Naive B cell (primary cell): ENCODE measurements around the gene LDLRAD4. TPM values are rescaled to one million over a fixed set of nuclear protein-coding genes. Genes with fewer than 3 reads are reported as not detected.
"Not testable (repeated sequence)": the region's sequence is repeated elsewhere in the genome, so short reads cannot be mapped to it uniquely, and the experiment has no call there.

Source experiments
- ATAC-seq, 2 donors: fragments of 150-1000 bp; cut with Tn5 transposase; 2 replicates each; pipeline ENCODE4 v1.10.0; 2021; ENCODE audit warnings: low read depth in 2 of 2, mild to moderate bottlenecking in 2 of 2, moderate library complexity in 2 of 2
- DNase-seq: peaks from one replicate; pipeline ENCODE4 v3.0.0; 2022
- H3K27ac Mint-ChIP-seq, 6 donors: one replicate each; pipeline ENCODE4 v1.8.0; 2020 to 2022; ENCODE audit warnings: mild to moderate bottlenecking in 6 of 6, mixed read lengths in 6 of 6, moderate library complexity in 5 of 6, inconsistent platforms in 2 of 6
- H3K27me3 Mint-ChIP-seq, 3 donors: one replicate each; pipeline ENCODE4 v1.8.0; 2021 to 2022; ENCODE audit warnings: mixed read lengths in 3 of 3, mild to moderate bottlenecking in 1 of 3
- H3K36me3 Mint-ChIP-seq, 2 donors: one replicate each; pipeline ENCODE4 v1.8.0; 2020 to 2022; ENCODE audit warnings: mixed read lengths in 2 of 2, inconsistent platforms in 1 of 2, mild to moderate bottlenecking in 1 of 2
- H3K4me1 Mint-ChIP-seq, 3 donors: one replicate each; pipeline ENCODE4 v1.8.0; 2020 to 2022; ENCODE audit warnings: mixed read lengths in 3 of 3, inconsistent platforms in 1 of 3, mild to moderate bottlenecking in 1 of 3, moderate library complexity in 1 of 3
- H3K4me3 Mint-ChIP-seq, 8 donors: one replicate each; pipeline ENCODE4 v1.8.0; 2020 to 2022; ENCODE audit warnings: mild to moderate bottlenecking in 8 of 8, mixed read lengths in 8 of 8, moderate library complexity in 8 of 8, inconsistent platforms in 2 of 8
- H3K9me3 Mint-ChIP-seq, 7 donors: one replicate each; pipeline ENCODE4 v1.8.0; 2020 to 2022; ENCODE audit warnings: mixed read lengths in 7 of 7, mild to moderate bottlenecking in 5 of 7, inconsistent platforms in 2 of 7, moderate library complexity in 1 of 7
- polyA plus RNA-seq, 6 donors: library from polyadenylated mRNA; unstranded; fragments of 300-500 nt; fragmentation: Illumina TruSeq; gene quantifications; one replicate each; pipeline ENCODE4 v1.2.3, GENCODE V29; 2021; ENCODE audit warnings: low read depth in 6 of 6

The LDLRAD4 gene
- polyA plus RNA-seq, 6 donors from 2014 or later: 6.4 to 16.1 (median 9.2) TPM

GRCh38 chr18:13676471-13676870, 457.9 kb downstream of the LDLRAD4 start:
- Mint-ChIP-seq H3K9me3 (no peaks in the 10 kb centered on the region), H3K27ac (peak overlapping the region in 1 of 6 donors; percentile 82), H3K4me1 (peaks cover 3 to 16% (median 4%) of the 10 kb centered on the region in 3 donors), H3K36me3 (no peaks in the 10 kb centered on the region), H3K4me3 (no peak overlapping the region), H3K27me3 (no peaks in the 10 kb centered on the region)
- no peak for ATAC-seq
- DNase-seq: no peak

DNA sequence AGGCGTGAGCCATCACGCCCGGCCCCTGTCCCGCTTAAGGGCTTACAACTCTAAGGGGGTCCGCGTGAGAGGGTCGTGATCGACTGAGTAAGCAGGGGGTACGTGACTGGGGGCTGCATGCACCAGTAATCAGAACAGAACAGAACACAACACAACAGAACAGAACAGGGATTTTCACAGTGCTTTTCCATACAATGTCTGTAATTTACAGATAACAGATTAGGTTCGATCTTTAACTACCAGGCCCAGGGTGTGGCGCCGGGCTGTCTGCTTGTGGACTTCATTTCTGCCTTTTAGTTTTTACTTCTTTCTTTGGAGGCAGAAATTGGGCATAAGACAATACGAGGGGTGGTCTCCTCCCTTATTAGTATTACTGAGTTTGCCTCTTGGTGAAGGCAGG, 458.8 kb downstream of the LDLRAD4 start:
- not testable (repeated sequence) for H3K9me3 Mint-ChIP-seq, ATAC-seq, H3K27ac Mint-ChIP-seq, DNase-seq, H3K36me3 Mint-ChIP-seq, H3K27me3 Mint-ChIP-seq, H3K4me3 Mint-ChIP-seq
- H3K4me1 Mint-ChIP-seq: peaks cover 4 to 16% (median 6%) of the 10 kb centered on the region in 3 donors

GRCh38 chr18:13680612-13681011, 462.1 kb downstream of the LDLRAD4 start:
- Mint-ChIP-seq H3K9me3 (no peaks in the 10 kb centered on the region), H3K36me3 (no peaks in the 10 kb centered on the region), H3K27ac (no peak overlapping the region), H3K4me3 (no peak overlapping the region), H3K4me1 (peaks cover 4 to 17% (median 16%) of the 10 kb centered on the region in 3 donors), H3K27me3 (no peaks in the 10 kb centered on the region)
- ATAC-seq (no peak), DNase-seq (no peak)

DNA sequence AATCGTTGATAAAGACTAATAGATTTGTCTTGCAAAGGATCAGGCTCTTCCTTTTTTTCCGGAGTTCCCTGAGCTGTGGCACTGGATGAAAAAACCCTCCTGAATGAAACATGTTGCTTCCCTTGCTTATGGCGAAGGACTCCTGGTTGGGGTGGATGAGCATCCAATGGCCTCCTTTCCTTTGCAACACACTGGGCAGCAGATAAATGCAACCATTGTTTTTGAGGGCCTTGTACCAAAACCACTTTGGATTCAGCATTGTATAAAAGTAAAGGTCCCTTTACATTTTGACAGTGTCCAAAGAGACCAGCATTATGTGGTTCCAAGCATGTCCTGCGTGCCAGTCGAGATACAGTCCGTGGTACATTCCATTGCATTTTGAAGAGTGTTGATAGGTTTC, 463.1 kb downstream of the LDLRAD4 start:
- Mint-ChIP-seq H3K36me3 (no peaks in the 10 kb centered on the region), H3K9me3 (no peaks in the 10 kb centered on the region), H3K27me3 (no peaks in the 10 kb centered on the region), H3K4me1 (peaks cover 6 to 26% (median 16%) of the 10 kb centered on the region in 3 donors), H3K4me3 (no peak overlapping the region), H3K27ac (peak overlapping the region in 1 of 6 donors; percentile 41)
- ATAC-seq (no peak), DNase-seq (no peak)

- ATAC-seq (no peak), DNase-seq (no peak)
- H3K27ac Mint-ChIP-seq: peak overlapping the region in 2 of 6 donors; percentile 1 to 31
- no peaks in the 10 kb centered on the region for H3K27me3 Mint-ChIP-seq
- peaks cover 0 to 4% of the 10 kb centered on the region in 2 donors for H3K36me3 Mint-ChIP-seq
- no peak overlapping the region for H3K4me3 Mint-ChIP-seq
- H3K9me3 Mint-ChIP-seq: no peaks in the 10 kb centered on the region
- H3K4me1 Mint-ChIP-seq: peaks cover 24 to 33% (median 30%) of the 10 kb centered on the region in 3 donors
Measured at GRCh38 chr18:13684546-13684945, 466.0 kb downstream of the LDLRAD4 start.

DNA sequence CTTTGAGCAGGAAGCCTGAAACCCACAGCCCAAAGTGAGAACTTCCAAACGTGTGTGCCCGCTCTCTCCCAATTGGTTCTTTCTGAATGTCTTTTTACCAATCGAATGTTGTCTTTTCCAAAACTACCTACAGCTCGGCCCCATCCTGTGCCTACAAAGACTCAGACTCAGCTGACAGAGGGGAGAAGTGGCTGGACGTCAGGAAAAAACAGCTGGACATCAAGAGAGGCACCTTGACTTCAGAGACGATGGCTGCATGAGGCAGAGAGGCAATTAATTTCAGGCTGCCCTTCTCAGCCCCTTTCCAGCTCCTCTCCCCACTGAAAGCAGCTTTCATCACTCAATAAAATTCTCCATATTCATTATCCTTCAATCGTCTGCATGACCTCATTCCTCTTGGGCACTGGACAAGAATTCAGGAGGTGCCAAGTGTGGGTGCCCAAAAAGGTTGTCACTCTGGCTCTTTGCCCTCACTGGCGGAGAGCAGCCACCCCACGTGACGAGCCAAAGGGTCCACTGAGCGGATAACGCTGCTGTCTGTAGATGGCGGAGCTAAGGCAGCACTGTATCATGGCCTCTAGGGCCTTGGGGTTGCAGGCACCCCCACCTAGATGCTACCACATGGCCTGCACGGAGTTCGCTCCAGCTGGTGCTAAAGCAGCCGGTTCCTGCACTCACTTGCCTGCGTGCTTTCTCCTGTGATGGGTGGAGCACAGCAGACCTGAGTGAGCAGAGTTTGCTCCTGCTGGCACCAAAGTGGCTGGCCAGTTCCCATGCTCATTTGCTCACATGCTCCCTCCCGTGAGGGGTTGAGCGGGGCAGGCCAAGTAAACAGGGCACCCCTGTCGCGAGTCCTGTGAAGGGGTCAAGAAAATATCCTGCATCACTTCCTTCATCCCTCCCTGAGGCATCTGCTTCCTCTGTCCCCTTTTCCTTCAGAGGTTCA, 469.9 kb downstream of the LDLRAD4 start:
- peaks cover 0 to 4% of the 10 kb centered on the region in 2 donors for H3K36me3 Mint-ChIP-seq
- no peak for DNase-seq

GRCh38 chr18:13690060-13690459, 471.5 kb downstream of the LDLRAD4 start:
- H3K27ac Mint-ChIP-seq, DNase-seq, H3K27me3 Mint-ChIP-seq, ATAC-seq, H3K36me3 Mint-ChIP-seq: not testable (repeated sequence)
- Mint-ChIP-seq H3K9me3 (peaks cover 0 to 21% (median 6%) of the 10 kb centered on the region in 7 donors), H3K4me3 (peak overlapping the region in 1 of 8 donors; percentile 20), H3K4me1 (peaks cover 44 to 70% (median 46%) of the 10 kb centered on the region in 3 donors)

More for the DNA sequence above, 469.9 kb downstream of the LDLRAD4 start:
- no peak for ATAC-seq
- Mint-ChIP-seq H3K27ac (peak overlapping the region in 1 of 6 donors; percentile 51), H3K4me3 (no peak overlapping the region), H3K4me1 (peaks cover 32 to 62% (median 46%) of the 10 kb centered on the region in 3 donors), H3K27me3 (no peaks in the 10 kb centered on the region), H3K9me3 (peaks cover 0 to 15% (median 6%) of the 10 kb centered on the region in 7 donors)

DNA sequence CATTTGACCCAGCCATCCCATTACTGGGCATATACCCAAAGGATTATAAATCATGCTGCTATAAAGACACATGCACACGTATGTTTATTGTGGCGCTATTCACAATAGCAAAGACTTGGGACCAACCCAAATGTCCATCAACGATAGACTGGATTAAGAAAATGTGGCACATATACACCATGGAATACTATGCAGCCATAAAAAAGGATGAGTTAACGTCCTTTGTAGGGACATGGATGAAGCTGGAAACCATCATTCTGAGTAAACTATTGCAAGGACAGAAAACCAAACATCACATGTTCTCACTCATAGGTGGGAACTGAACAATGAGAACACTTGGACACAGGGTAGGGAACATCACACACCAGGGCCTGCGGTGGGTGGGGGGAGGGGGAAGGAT, 476.8 kb downstream of the LDLRAD4 start:
- Mint-ChIP-seq H3K4me1 (peaks cover 38 to 63% (median 46%) of the 10 kb centered on the region in 3 donors), H3K9me3 (peaks cover 0 to 28% (median 6%) of the 10 kb centered on the region in 7 donors)
- DNase-seq, H3K4me3 Mint-ChIP-seq, ATAC-seq, H3K27ac Mint-ChIP-seq, H3K36me3 Mint-ChIP-seq, H3K27me3 Mint-ChIP-seq: not testable (repeated sequence)

- ATAC-seq (no peak), DNase-seq (no peak)
- H3K36me3 Mint-ChIP-seq: peaks cover 0 to 8% of the 10 kb centered on the region in 2 donors
- peaks cover 0 to 33% (median 14%) of the 10 kb centered on the region in 7 donors for H3K9me3 Mint-ChIP-seq
- H3K27me3 Mint-ChIP-seq: no peaks in the 10 kb centered on the region
- peak overlapping the region in 2 of 6 donors; percentile 18 to 84 for H3K27ac Mint-ChIP-seq
- peaks cover 34 to 61% (median 46%) of the 10 kb centered on the region in 3 donors for H3K4me1 Mint-ChIP-seq
- H3K4me3 Mint-ChIP-seq: no peak overlapping the region
Measured at GRCh38 chr18:13696961-13697360, 478.4 kb downstream of the LDLRAD4 start.

GRCh38 chr18:13700153-13700552, 481.6 kb downstream of the LDLRAD4 start:
- ATAC-seq (peak; percentile 94 to 97), DNase-seq (peak; percentile 21)
- Mint-ChIP-seq H3K27ac (peak overlapping the region in 4 of 6 donors; percentile 12 to 73 (median 33)), H3K36me3 (peaks cover 7 to 26% of the 10 kb centered on the region in 2 donors), H3K4me1 (peaks cover 18 to 38% (median 26%) of the 10 kb centered on the region in 3 donors), H3K9me3 (peaks cover 0 to 39% (median 25%) of the 10 kb centered on the region in 7 donors), H3K27me3 (no peaks in the 10 kb centered on the region), H3K4me3 (peak overlapping the region in 2 of 8 donors; percentile 8 to 26)

Other genes starting within 250 kb of the LDLRAD4 start
- 10 to 100 TPM in 1 of 6 donors, 1 to 10 TPM in 4, not detected in 1; 6.2 to 10.0 (median 8.1) TPM for gene CEP192, start 227.4 kb upstream of the LDLRAD4 start, polyA plus RNA-seq